Esophagus squamous epithelium (tissue), 4 donors: ENCODE measurements around the gene S100A12.

ENCODE experiments used
- POLR2A ChIP-seq, 4 donors: fragments of 450-650 bp; IDR thresholded peaks; one replicate each; pipeline ENCODE4 v1.6.1; 2017; ENCODE audit warnings: antibody characterized with exemption in 4 of 4, mild to moderate bottlenecking in 4 of 4, moderate library complexity in 3 of 4
- TF ChIP-seq, protein P1 (sequence below), 6 experiments: fragments of 450-650 bp in 4 of 6; fragments of 200-600 bp in 2 of 6; sonication (generic) in 2 of 6; IDR thresholded peaks; one replicate each; pipeline ENCODE4 v1.5.1; 2016 to 2019; ENCODE audit warnings: antibody characterized with exemption in 6 of 6, mild to moderate bottlenecking in 4 of 6, moderate library complexity in 4 of 6

DNA sequence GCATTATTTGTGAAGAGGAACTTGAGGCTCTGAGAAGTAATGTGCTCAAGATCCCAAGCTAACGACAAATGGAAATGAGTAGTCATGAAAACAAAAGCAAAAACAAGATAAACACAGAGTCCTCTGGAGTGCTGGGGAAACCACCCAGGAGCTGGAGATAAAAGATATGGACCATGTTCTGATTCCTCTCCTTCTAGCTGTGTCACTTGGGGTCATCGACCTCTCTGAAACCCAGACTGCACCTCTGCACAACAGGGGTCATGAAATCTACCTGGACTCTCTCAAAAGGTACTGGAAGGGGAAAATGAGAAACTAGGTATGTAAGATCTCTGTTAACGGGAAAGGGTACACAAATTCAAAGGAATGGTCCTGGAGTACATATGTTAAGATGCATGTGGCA, 33.2 kb downstream of the S100A12 start:
- TF ChIP-seq, protein P1, sequence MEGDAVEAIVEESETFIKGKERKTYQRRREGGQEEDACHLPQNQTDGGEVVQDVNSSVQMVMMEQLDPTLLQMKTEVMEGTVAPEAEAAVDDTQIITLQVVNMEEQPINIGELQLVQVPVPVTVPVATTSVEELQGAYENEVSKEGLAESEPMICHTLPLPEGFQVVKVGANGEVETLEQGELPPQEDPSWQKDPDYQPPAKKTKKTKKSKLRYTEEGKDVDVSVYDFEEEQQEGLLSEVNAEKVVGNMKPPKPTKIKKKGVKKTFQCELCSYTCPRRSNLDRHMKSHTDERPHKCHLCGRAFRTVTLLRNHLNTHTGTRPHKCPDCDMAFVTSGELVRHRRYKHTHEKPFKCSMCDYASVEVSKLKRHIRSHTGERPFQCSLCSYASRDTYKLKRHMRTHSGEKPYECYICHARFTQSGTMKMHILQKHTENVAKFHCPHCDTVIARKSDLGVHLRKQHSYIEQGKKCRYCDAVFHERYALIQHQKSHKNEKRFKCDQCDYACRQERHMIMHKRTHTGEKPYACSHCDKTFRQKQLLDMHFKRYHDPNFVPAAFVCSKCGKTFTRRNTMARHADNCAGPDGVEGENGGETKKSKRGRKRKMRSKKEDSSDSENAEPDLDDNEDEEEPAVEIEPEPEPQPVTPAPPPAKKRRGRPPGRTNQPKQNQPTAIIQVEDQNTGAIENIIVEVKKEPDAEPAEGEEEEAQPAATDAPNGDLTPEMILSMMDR (IDR thresholded peaks at IDR 0.05): no peak
- no peak for TF ChIP-seq POLR2A (IDR thresholded peaks at IDR 0.05)
